Measurements from ENCODE around the gene ASB4. TPM values are rescaled to one million over a fixed set of nuclear protein-coding genes. Genes with fewer than 3 reads are reported as not detected.
"Not testable (repeated sequence)": the region's sequence is repeated elsewhere in the genome, so short reads cannot be mapped to it uniquely, and the experiment has no call there.

ASB4 gene
- total and polyA plus RNA-seq, 10 donors, result 0.03 TPM; not detected in 9

DNA sequence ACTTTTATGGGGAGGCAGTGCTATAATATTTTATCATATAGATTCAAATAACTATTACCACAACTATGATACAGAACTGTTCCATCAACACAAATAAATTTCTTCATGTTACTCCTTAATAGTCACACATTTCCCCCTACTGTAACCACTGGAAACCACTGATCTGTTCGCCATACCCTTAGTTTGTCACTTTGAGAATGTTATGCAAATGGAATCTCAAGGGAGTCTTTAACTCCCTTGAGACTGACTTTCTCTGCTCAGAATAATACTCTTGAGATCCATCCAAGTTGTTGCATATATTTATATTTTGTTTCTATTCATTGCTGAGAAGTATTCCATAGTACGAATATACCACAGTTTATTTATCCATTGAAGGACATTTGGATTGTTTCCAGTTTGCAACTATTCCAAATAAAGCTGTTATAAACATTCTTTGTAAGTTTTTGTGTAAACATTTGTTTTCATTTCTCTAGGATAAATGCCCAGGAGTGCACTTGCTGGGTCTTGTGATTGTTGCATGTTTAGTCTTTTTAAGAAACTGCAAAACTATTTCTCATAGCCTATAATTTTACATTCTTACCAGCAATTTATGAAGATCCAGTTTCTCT, 31.2 kb upstream of the ASB4 start:
- no peak for TF ChIP-seq POLR2AphosphoS5 (IDR thresholded peaks at IDR 0.05)
- TF ChIP-seq, protein P1, sequence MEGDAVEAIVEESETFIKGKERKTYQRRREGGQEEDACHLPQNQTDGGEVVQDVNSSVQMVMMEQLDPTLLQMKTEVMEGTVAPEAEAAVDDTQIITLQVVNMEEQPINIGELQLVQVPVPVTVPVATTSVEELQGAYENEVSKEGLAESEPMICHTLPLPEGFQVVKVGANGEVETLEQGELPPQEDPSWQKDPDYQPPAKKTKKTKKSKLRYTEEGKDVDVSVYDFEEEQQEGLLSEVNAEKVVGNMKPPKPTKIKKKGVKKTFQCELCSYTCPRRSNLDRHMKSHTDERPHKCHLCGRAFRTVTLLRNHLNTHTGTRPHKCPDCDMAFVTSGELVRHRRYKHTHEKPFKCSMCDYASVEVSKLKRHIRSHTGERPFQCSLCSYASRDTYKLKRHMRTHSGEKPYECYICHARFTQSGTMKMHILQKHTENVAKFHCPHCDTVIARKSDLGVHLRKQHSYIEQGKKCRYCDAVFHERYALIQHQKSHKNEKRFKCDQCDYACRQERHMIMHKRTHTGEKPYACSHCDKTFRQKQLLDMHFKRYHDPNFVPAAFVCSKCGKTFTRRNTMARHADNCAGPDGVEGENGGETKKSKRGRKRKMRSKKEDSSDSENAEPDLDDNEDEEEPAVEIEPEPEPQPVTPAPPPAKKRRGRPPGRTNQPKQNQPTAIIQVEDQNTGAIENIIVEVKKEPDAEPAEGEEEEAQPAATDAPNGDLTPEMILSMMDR (IDR thresholded peaks at IDR 0.05 in 8 of 11, conservative IDR thresholded peaks at IDR 0.05 in 3 of 11), result no peak
- no peak for TF ChIP-seq POLR2A (IDR thresholded peaks at IDR 0.05)
- Histone ChIP-seq H3K4me1 (no peaks in the 10 kb centered on the region), H3K27ac (no peak overlapping the region), H3K4me3 (no peak overlapping the region), H3K36me3 (no peaks in the 10 kb centered on the region), H3K27me3 (replicated peaks in 1 of 7) (no peaks in the 10 kb centered on the region), H3K9me3 (peaks cover 0 to 20% (median 13%) of the 10 kb centered on the region in 8 donors)
- no peak for DNase-seq
- intact Hi-C loops (cut with DNase I; ENCODE audit: low total_unique reads), result no loop called here
- 64 to 73% (median 70%) methylated on average over 2 of the region's 2 CpGs for WGBS, 5 donors

DNA sequence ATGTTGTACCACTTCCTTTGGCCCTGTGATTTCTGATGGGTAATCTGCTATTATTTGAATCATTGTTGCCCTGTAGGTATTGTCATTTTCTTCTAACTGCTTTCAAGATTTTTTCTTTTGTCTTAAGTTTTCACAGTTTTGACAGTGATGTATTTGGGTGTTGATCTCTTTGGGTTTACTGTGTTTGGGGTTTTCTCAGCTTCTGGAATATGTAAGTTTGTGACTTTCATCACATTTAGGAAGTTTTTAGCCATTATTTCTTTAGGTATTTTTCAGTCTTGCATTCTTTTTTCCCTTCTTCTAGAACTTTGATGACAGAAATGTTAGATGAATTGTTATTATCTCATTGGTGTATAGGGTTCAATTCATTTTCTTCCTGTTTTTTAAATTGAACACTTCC, 27.8 kb upstream of the ASB4 start:
- H3K36me3 ChIP-seq, result no peaks in the 10 kb centered on the region
- intact Hi-C loops (cut with DNase I; ENCODE audit: low total_unique reads), result no loop called here
- H3K4me3 ChIP-seq, result no peak overlapping the region
- no peak for DNase-seq
- no peak for TF ChIP-seq POLR2AphosphoS5 (IDR thresholded peaks at IDR 0.05)
- TF ChIP-seq POLR2A (IDR thresholded peaks at IDR 0.05), result no peak
- TF ChIP-seq, protein P1 (IDR thresholded peaks at IDR 0.05 in 8 of 11, conservative IDR thresholded peaks at IDR 0.05 in 3 of 11), result no peak
- no peaks in the 10 kb centered on the region for H3K4me1 ChIP-seq
- no peaks in the 10 kb centered on the region for H3K27me3 ChIP-seq (replicated peaks in 1 of 7)
- no peak overlapping the region for H3K27ac ChIP-seq
- peaks cover 0 to 41% (median 20%) of the 10 kb centered on the region in 8 donors for H3K9me3 ChIP-seq

DNA sequence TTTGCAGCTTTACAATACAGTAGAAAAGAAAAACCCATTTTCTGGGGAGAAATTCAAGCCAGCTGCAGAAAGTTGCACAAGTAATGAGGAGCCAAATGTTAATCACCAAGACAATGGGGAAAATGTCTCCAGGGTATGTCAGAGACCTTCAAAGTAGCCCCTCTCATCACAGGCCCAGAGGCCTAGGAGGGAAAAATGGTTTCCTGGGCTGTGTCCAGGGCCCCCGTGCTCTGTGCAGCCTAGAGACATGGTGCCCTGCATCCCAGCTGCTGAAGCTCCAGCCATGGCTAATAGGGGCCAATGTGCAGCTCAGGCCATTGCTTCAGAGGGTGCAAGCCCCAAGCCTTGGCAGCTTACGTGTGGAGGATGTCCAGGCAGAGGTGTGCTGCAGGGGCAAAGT, 25.1 kb upstream of the ASB4 start:
- intact Hi-C loops (cut with DNase I; ENCODE audit: low total_unique reads), result not testable (repeated sequence)
- WGBS, 5 donors, result 83 to 100% (median 85%) methylated on average over 1 to 2 of the region's 2 CpGs

DNA sequence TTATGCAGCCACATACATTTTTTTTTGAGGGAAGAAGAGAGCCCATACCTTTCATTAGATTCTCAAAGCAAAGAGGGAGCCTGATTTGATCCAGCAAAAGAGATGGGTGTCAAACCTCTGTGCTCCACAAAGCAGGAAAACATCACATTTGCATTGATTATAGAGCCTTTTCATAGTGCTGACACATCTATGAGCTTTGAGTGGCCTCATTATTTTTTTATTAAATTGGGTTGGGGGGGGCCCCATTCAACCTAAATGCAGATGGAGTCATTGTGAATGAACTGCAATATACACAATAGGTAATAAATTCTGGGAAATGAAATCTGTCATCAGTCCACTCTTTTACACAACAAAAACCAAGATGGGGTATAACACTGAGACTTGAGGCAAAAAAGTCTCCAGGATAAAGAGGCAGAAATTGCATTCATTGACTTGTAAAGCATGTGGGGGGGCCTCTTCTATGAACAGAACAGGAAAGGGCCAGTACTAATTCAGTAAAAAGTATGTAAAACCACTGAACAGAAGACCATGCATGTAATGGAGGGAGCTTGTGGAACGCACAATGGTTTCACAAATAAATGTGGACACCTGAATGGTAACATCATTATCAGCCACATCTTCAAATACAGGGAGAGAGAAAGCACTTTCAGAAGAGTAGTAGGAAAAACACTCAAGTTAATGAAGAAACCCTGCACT, 17.7 kb upstream of the ASB4 start:
- WGBS, 5 donors, result 87 to 100% (median 94%) methylated on average over 1 of the region's 1 CpG
- intact Hi-C loops (cut with DNase I; ENCODE audit: low total_unique reads), result no loop called here
- no peak overlapping the region for H3K27ac ChIP-seq

More for the DNA sequence above, 25.1 kb upstream of the ASB4 start:
- H3K9me3 ChIP-seq, result peaks cover 0 to 41% (median 20%) of the 10 kb centered on the region in 8 donors
- H3K27ac ChIP-seq; H3K4me1 ChIP-seq; H3K36me3 ChIP-seq; H3K4me3 ChIP-seq; DNase-seq; H3K27me3 ChIP-seq (replicated peaks in 1 of 7): not testable (repeated sequence)

DNA sequence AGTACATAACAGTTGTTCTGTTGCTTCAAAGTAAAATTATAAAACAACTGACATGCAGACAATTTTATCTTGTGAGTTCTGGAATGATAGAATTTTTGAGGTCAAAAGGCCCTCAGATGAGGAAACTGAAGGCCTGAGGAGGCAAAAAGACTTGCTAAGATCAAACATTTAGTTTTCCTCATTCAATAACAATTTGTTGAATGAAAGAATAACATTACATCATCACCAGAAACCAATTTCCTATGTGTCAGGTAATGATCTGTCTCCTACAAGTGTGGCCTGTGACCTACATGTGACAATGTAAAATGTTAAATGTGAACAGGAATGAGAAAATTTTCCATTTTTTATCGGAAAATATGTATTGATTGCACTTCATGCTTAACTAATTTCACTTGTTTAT, 16.6 kb upstream of the ASB4 start:
- Histone ChIP-seq H3K36me3 (no peaks in the 10 kb centered on the region), H3K9me3 (no peaks in the 10 kb centered on the region), H3K27ac (no peak overlapping the region), H3K4me1 (peaks cover 0 to 13% (median 7%) of the 10 kb centered on the region in 6 donors), H3K4me3 (no peak overlapping the region), H3K27me3 (replicated peaks in 1 of 7) (no peaks in the 10 kb centered on the region)
- WGBS, 5 donors, result 86 to 96% (median 94%) methylated on average over 1 of the region's 1 CpG
- DNase-seq, result no peak
- TF ChIP-seq, protein P1 (IDR thresholded peaks at IDR 0.05 in 8 of 11, conservative IDR thresholded peaks at IDR 0.05 in 3 of 11), result no peak
- TF ChIP-seq POLR2AphosphoS5 (IDR thresholded peaks at IDR 0.05) (no peak), POLR2A (IDR thresholded peaks at IDR 0.05) (no peak)
- intact Hi-C loops (cut with DNase I; ENCODE audit: low total_unique reads), result no loop called here

More for the DNA sequence above, 17.7 kb upstream of the ASB4 start:
- no peaks in the 10 kb centered on the region for H3K9me3 ChIP-seq
- TF ChIP-seq POLR2AphosphoS5 (IDR thresholded peaks at IDR 0.05), result no peak
- H3K36me3 ChIP-seq, result no peaks in the 10 kb centered on the region
- H3K4me3 ChIP-seq, result no peak overlapping the region
- no peaks in the 10 kb centered on the region for H3K27me3 ChIP-seq (replicated peaks in 1 of 7)
- H3K4me1 ChIP-seq, result peaks cover 0 to 13% (median 7%) of the 10 kb centered on the region in 6 donors
- no peak for DNase-seq

All from spleen (tissue), 11 donors.